ENCODE measurements around the gene NDUFA7. TPM values are rescaled to one million over a fixed set of nuclear protein-coding genes. Genes with fewer than 3 reads are reported as not detected.

The NDUFA7 gene
- total and polyA plus RNA-seq, 11 donors, result 74.5 to 393 (median 104) TPM

GRCh38 chr19:8323781-8324185 lies 2.6 kb upstream of the NDUFA7 start:
- no peak for TF ChIP-seq POLR2A (IDR thresholded peaks at IDR 0.05)
- TF ChIP-seq CTCF (IDR thresholded peaks at IDR 0.05), result no peak
- H3K4me1 ChIP-seq, result peaks cover 5 to 51% (median 35%) of the 10 kb centered on the region in 12 donors
- ATAC-seq (no peak), DNase-seq (no peak)
- no peaks in the 10 kb centered on the region for H3K27me3 ChIP-seq
- peaks cover 0 to 5% (median 0%) of the 10 kb centered on the region in 12 donors for H3K9me3 ChIP-seq
- 86 to 96% (median 91%) methylated on average over 1 of the region's 1 CpG; no CpG with 5 or more reads in 1 of the 4 donors for WGBS, 4 donors
- intact Hi-C loops (cut with DNase I), result loop anchor here in 2 of 10 donors (5.0 to 10.0 kb wide), 2 partner anchors 56 to 59 kb away; no protein-coding TSS in a partner anchor
- H3K36me3 ChIP-seq, result peaks cover 0 to 36% (median 21%) of the 10 kb centered on the region in 9 donors
- H3K4me3 ChIP-seq, result no peak overlapping the region
- peak overlapping the region in 4 of 12 donors; percentile 2 to 29 (median 21) for H3K27ac ChIP-seq

- intact Hi-C loops (cut with DNase I), result loop anchor here in 2 of 10 donors (5.0 to 10.0 kb wide), 2 partner anchors 55 to 58 kb away; no protein-coding TSS in a partner anchor
- peaks cover 5 to 51% (median 35%) of the 10 kb centered on the region in 12 donors for H3K4me1 ChIP-seq
- peak overlapping the region in 11 of 12 donors; percentile 58 to 98 (median 77) for H3K4me3 ChIP-seq
- H3K9me3 ChIP-seq, result peaks cover 0 to 5% (median 0%) of the 10 kb centered on the region in 12 donors
- TF ChIP-seq CTCF (IDR thresholded peaks at IDR 0.05), result no peak
- no peak for TF ChIP-seq POLR2A (IDR thresholded peaks at IDR 0.05)
- peak overlapping the region in 8 of 12 donors; percentile 42 to 97 (median 92) for H3K27ac ChIP-seq
- DNase-seq (no peak), ATAC-seq (no peak)
- peaks cover 0 to 36% (median 22%) of the 10 kb centered on the region in 9 donors for H3K36me3 ChIP-seq
- no peaks in the 10 kb centered on the region for H3K27me3 ChIP-seq
- 56 to 69% (median 61%) methylated on average over 3 to 7 of the region's 7 CpGs for WGBS, 4 donors
These were observed 1.4 kb upstream of the NDUFA7 start for GRCh38 chr19:8322638-8322997.

- peaks cover 5 to 51% (median 36%) of the 10 kb centered on the region in 12 donors for H3K4me1 ChIP-seq
- H3K36me3 ChIP-seq, result peaks cover 0 to 33% (median 22%) of the 10 kb centered on the region in 9 donors
- WGBS, 4 donors, result 13 to 17% (median 16%) methylated on average over 30 of the region's 30 CpGs
- DNase-seq (no peak), ATAC-seq (no peak)
- H3K4me3 ChIP-seq, result peak overlapping the region; percentile 58 to 98 (median 79)
- H3K27me3 ChIP-seq, result no peaks in the 10 kb centered on the region
- TF ChIP-seq CTCF (IDR thresholded peaks at IDR 0.05) (no peak), POLR2A (IDR thresholded peaks at IDR 0.05) (no peak)
- intact Hi-C loops (cut with DNase I), result loop anchor here in 2 of 10 donors (5.0 to 10.0 kb wide), 2 partner anchors 55 to 57 kb away; no protein-coding TSS in a partner anchor
- peaks cover 0 to 5% (median 0%) of the 10 kb centered on the region in 12 donors for H3K9me3 ChIP-seq
- peak overlapping the region; percentile 89 to 97 (median 92) for H3K27ac ChIP-seq
These were observed 937 bp upstream of the NDUFA7 start for GRCh38 chr19:8321986-8322637.

- DNase-seq (peak in 1 of 5 donors; percentile 30), ATAC-seq (peak in 3 of 4 donors; percentile 6 to 9 (median 8))
- 1 to 2% (median 2%) methylated on average over 14 to 16 of the region's 16 CpGs for WGBS, 4 donors
- TF ChIP-seq POLR2A (IDR thresholded peaks at IDR 0.05) (no peak), CTCF (IDR thresholded peaks at IDR 0.05) (no peak)
- Histone ChIP-seq H3K27ac (peak overlapping the region; percentile 89 to 97 (median 92)), H3K4me1 (peaks cover 5 to 54% (median 38%) of the 10 kb centered on the region in 12 donors), H3K9me3 (no peaks in the 10 kb centered on the region), H3K4me3 (peak overlapping the region; percentile 58 to 98 (median 79)), H3K27me3 (no peaks in the 10 kb centered on the region), H3K36me3 (peaks cover 0 to 41% (median 32%) of the 10 kb centered on the region in 9 donors)
- intact Hi-C loops (cut with DNase I), result loop anchor here in 2 of 10 donors (5.0 to 10.0 kb wide), 2 partner anchors 53 to 56 kb away; no protein-coding TSS in a partner anchor
These were observed 560 bp downstream of the NDUFA7 start for GRCh38 chr19:8320564-8321066.

Data from heart left ventricle (tissue), 16 donors.